HepG2 (cell line): ENCODE data around the gene SLC4A5. TPM values are rescaled to one million over a fixed set of nuclear protein-coding genes. Genes with fewer than 3 reads are reported as not detected.

Experiments used
- ATAC-seq: fragments of 200-7000 bp; cut with Tn5 transposase; 3 replicates; pipeline ENCODE4 v1.9.1; 2020; ENCODE audit warnings: mild to moderate bottlenecking, moderate library complexity
- BruUV-seq: library from RNA; stranded (reverse); fragments of 400-500 nt; replicated peaks from 2 replicates; lab custom pipeline; 2021; lab: Mats Ljungman, UMichigan
- CTCF ChIA-PET: fragments of 300-600 bp; formaldehyde crosslinking; extraction: SDS; loops from one replicate; lab custom pipeline; 2021; ENCODE audit warnings: low total read pairs, inconsistent platforms, low intra/inter-chr PET ratio; lab: Yijun Ruan, JAX
- POLR2A ChIA-PET: fragments of 350-600 bp; sonication (Branson Sonifier 250); formaldehyde crosslinking; loops from one replicate; lab custom pipeline; 2020; ENCODE audit warnings: antibody characterized with exemption, inconsistent platforms; lab: Yijun Ruan, JAX
- DNase-seq: peaks from one replicate; pipeline ENCODE4 v3.0.0-alpha.2; 2015; ENCODE audit warnings: low spot score
- FAIRE-seq: peaks from 3 replicates; lab custom pipeline; 2011; peaks lifted over from hg19 to GRCh38; lab: Jason Lieb, UNC
- H2AFZ ChIP-seq: one replicate; pipeline ENCODE4 v1.6.1; 2011; ENCODE audit warnings: low read length, inconsistent platforms
- H3K27ac ChIP-seq: fragments of 300-600 bp; 3 replicates; pipeline ENCODE4 v1.8.0; 2011; ENCODE audit warnings: mixed run types, mild to moderate bottlenecking, mixed read lengths, low read length, inconsistent platforms; ENCODE audit not compliant: insufficient read depth; ENCODE audit errors: extremely low read length
- H3K27me3 ChIP-seq, 2 experiments: fragments of 200-600 bp in 1 of 2; 2 replicates in 1 of 2; 3 replicates in 1 of 2; pipeline versions ENCODE4 v1.6.0 to v1.8.0; 2011; ENCODE audit warnings: low read length in 2 of 2, mild to moderate bottlenecking in 2 of 2, moderate library complexity in 2 of 2, inconsistent platforms in 1 of 2; ENCODE audit not compliant: insufficient read depth in 2 of 2, control insufficient read depth in 1 of 2
- H3K36me3 ChIP-seq, 2 experiments: fragments of 200-600 bp in 1 of 2; replicated peaks in 1 of 2; 2 replicates in 1 of 2; 3 replicates in 1 of 2; pipeline versions ENCODE4 v1.5.1 to v1.8.0; 2011; ENCODE audit warnings: low read length in 2 of 2, inconsistent platforms in 1 of 2; ENCODE audit not compliant: insufficient read depth in 2 of 2, control insufficient read depth in 1 of 2
- H3K4me1 ChIP-seq: 2 replicates; pipeline ENCODE4 v1.5.1; 2012; ENCODE audit warnings: low read length, inconsistent platforms; ENCODE audit not compliant: insufficient read depth
- H3K4me2 ChIP-seq: 2 replicates; pipeline ENCODE4 v1.6.0; 2011; ENCODE audit warnings: low read depth, low read length, inconsistent platforms
- H3K4me3 ChIP-seq, 3 experiments: fragments of 200-600 bp in 1 of 3; sonication (generic), shearing (Covaris generic) in 1 of 3; replicated peaks in 1 of 3; 2 replicates each; pipeline ENCODE4 v1.5.1; 2011 to 2016; ENCODE audit warnings: low read length in 3 of 3, inconsistent platforms in 2 of 3, low read depth in 2 of 3, mild to moderate bottlenecking in 2 of 3, control low read depth in 1 of 3, mixed read lengths in 1 of 3; ENCODE audit not compliant: insufficient read depth in 1 of 3
- H3K79me2 ChIP-seq: one replicate; pipeline ENCODE4 v1.6.1; 2011; ENCODE audit warnings: low read length, inconsistent platforms; ENCODE audit not compliant: insufficient read depth
- H3K9ac ChIP-seq: 2 replicates; pipeline ENCODE4 v1.6.0; 2011; ENCODE audit warnings: mild to moderate bottlenecking, low read depth, low read length, inconsistent platforms; ENCODE audit not compliant: insufficient read depth
- H3K9me3 ChIP-seq: 2 replicates; pipeline ENCODE4 v1.5.1; 2012; ENCODE audit warnings: mild to moderate bottlenecking, low read length
- H4K20me1 ChIP-seq: 2 replicates; pipeline ENCODE4 v1.6.0; 2011; ENCODE audit warnings: inconsistent platforms, mild to moderate bottlenecking, low read length, moderate library complexity; ENCODE audit not compliant: insufficient read depth
- CEBPG ChIP-seq: IDR thresholded peaks from 2 replicates; pipeline ENCODE4 v1.6.1; 2016
- ISX ChIP-seq: sonication (generic); formaldehyde crosslinking; conservative IDR thresholded peaks from 2 replicates; pipeline ENCODE4 v1.5.0; 2020; ENCODE audit warnings: missing genetic modification reagents
- KLF11 ChIP-seq: IDR thresholded peaks from 2 replicates; pipeline ENCODE4 v1.6.1; 2016; ENCODE audit warnings: missing compliant biosample characterization
- MAFK ChIP-seq, 2 experiments: IDR thresholded peaks in 1 of 2; conservative IDR thresholded peaks in 1 of 2; 2 replicates each; pipeline ENCODE4 v1.6.1; 2011; ENCODE audit warnings: improper control_type of control experiment in 2 of 2, low read length in 2 of 2
- MXD3 ChIP-seq: IDR thresholded peaks from 2 replicates; pipeline ENCODE4 v1.6.1; 2016; ENCODE audit warnings: mild to moderate bottlenecking, missing biosample characterization, missing genetic modification reagents
- NAIF1 ChIP-seq: sonication (generic); formaldehyde crosslinking; IDR thresholded peaks from 2 replicates; pipeline ENCODE4 v1.5.0; 2020; ENCODE audit warnings: mild to moderate bottlenecking, missing genetic modification reagents, borderline replicate concordance
- RXRA ChIP-seq: sonication (generic); formaldehyde crosslinking; IDR thresholded peaks from 2 replicates; pipeline ENCODE4 v1.5.1; 2020; ENCODE audit warnings: missing genetic modification reagents
- SIX4 ChIP-seq: sonication (generic); formaldehyde crosslinking; IDR thresholded peaks from 2 replicates; pipeline ENCODE4 v1.4.0; 2020; ENCODE audit warnings: missing genetic modification reagents
- TEAD3 ChIP-seq: optimal IDR thresholded peaks from 2 replicates; pipeline ENCODE3; 2016; ENCODE audit warnings: borderline replicate concordance
- ZBTB1 ChIP-seq: sonication (generic); formaldehyde crosslinking; IDR thresholded peaks from 2 replicates; pipeline ENCODE4 v1.4.0; 2020; ENCODE audit warnings: missing genetic modification reagents, borderline replicate concordance
- ZMYM3 ChIP-seq: sonication (generic); formaldehyde crosslinking; IDR thresholded peaks from 2 replicates; pipeline ENCODE4 v1.5.1; 2020; ENCODE audit warnings: mild to moderate bottlenecking, missing genetic modification reagents
- ZNF556 ChIP-seq: sonication (generic); formaldehyde crosslinking; IDR thresholded peaks from 2 replicates; pipeline ENCODE4 v1.4.0; 2020; ENCODE audit warnings: mild to moderate bottlenecking, missing genetic modification reagents, borderline replicate concordance
- ZNF687 ChIP-seq: sonication (generic); formaldehyde crosslinking; IDR thresholded peaks from 2 replicates; pipeline ENCODE4 v1.5.1; 2020; ENCODE audit warnings: mild to moderate bottlenecking, missing genetic modification reagents, moderate library complexity
- ZNF768 ChIP-seq: sonication (generic); formaldehyde crosslinking; IDR thresholded peaks from 2 replicates; pipeline ENCODE4 v1.4.0; 2020; ENCODE audit warnings: missing genetic modification reagents
- WGBS: methylation state at CpG from one replicate; pipeline ENCODE4 v1.1.6; 2017; ENCODE audit warnings: low lambda C conversion rate; 5-methylcytosine and 5-hydroxymethylcytosine counted together
- in situ Hi-C: cut with HindIII; loops from 2 replicates; pipeline ENCODE4 v1.10.0; 2017; ENCODE audit warnings: low pct_unique_long_range_greater_than_20kb; ENCODE audit not compliant: extremely low pct_ligation_motif_present
- intact Hi-C: fragments of 100-400 bp; cut with micrococcal nuclease; formaldehyde crosslinking; loops from one replicate; pipeline ENCODE4 v1.10.0; 2022; ENCODE audit not compliant: unreplicated experiment
- polyA plus RNA-seq, 8 experiments: library from polyadenylated mRNA; depleted of rRNA in 3 of 8; stranded (reverse) in 7 of 8; unstranded in 1 of 8; fragments of >200 nt; fragmentation: Illumina TruSeq in 4 of 8; extraction: Trizol in 4 of 8; gene quantifications; 2 replicates each; pipeline versions ENCODE4 v1.2.1 to v1.2.3, GENCODE V29; 2011 to 2016; ENCODE audit warnings: low read depth in 4 of 8, missing spikeins in 1 of 8, mixed read lengths in 1 of 8; ENCODE audit not compliant: insufficient read depth in 1 of 8
- total RNA-seq, 5 experiments: library from RNA; depleted of rRNA; stranded (reverse); fragments of >200 nt; fragmentation: Illumina TruSeq; extraction: Trizol; gene quantifications; 2 replicates each; pipeline ENCODE4 v1.2.3, GENCODE V29; 2016; ENCODE audit warnings: low read depth in 1 of 5

SLC4A5 gene
- total and polyA plus RNA-seq, 2 of the 13 experiments (the other 11 are each of a cell fraction or from before 2014, with no cell fraction given): 0.50 TPM; not detected in 1

- CTCF ChIA-PET: no interaction called here
- DNase-seq: no peak
- in situ Hi-C loops (no loop called here), intact Hi-C loops (no loop called here)
- no peaks in the 10 kb centered on the region for H3K27me3 ChIP-seq
- H3K4me2 ChIP-seq: peak overlapping the region; percentile 71
- H3K9ac ChIP-seq: no peak overlapping the region
- H3K36me3 ChIP-seq: no peaks in the 10 kb centered on the region
- H3K4me1 ChIP-seq: peaks cover 32% of the 10 kb centered on the region
- no peak overlapping the region for H2AFZ ChIP-seq
- BruUV-seq: no TSS peak
- FAIRE-seq: no peak
- H3K4me3 ChIP-seq: no peak overlapping the region
- WGBS: 72% methylated on average over 3 of the region's 3 CpGs
- H3K9me3 ChIP-seq: no peaks in the 10 kb centered on the region
- POLR2A ChIA-PET: interaction anchor here (1.4 to 1.8 kb wide), 2 partner anchors 10 kb away, joined by 11 to 20 read pairs; partner anchors contain the start of genes MOB1A and MTHFD2
- H3K79me2 ChIP-seq: no peaks in the 10 kb centered on the region
- ATAC-seq: no peak
- H4K20me1 ChIP-seq: no peaks in the 10 kb centered on the region
- 0 out of 4 replicates have a peak, but pooled peaks of 1 of the 2 experiments have one; percentile 9 for TF ChIP-seq MAFK (conservative IDR thresholded peaks at IDR 0.05 in 1 of 2, IDR thresholded peaks at IDR 0.05 in 1 of 2; ENCODE audit: low read length in 2 of 2)
- no peak for TF ChIP-seq NAIF1 (CRISPR knock-in tag)
- H3K27ac ChIP-seq: no peak overlapping the region
These were observed 154.5 kb downstream of the SLC4A5 start for GRCh38 chr2:74188696-74189095.

GRCh38 chr2:74188018-74188601 is 155.1 kb downstream of the SLC4A5 start:
- Histone ChIP-seq H3K79me2 (no peaks in the 10 kb centered on the region), H2AFZ (peak overlapping the region; percentile 37), H3K27ac (no peak overlapping the region), H4K20me1 (no peaks in the 10 kb centered on the region), H3K4me1 (peaks cover 29% of the 10 kb centered on the region), H3K36me3 (no peaks in the 10 kb centered on the region), H3K9me3 (no peaks in the 10 kb centered on the region), H3K4me2 (peak overlapping the region; percentile 71), H3K27me3 (no peaks in the 10 kb centered on the region), H3K9ac (peak overlapping the region; percentile 7; the same call in 1 of the 2 replicates), H3K4me3 (peak overlapping the region in 1 of 3 experiments; percentile 45; a peak in 2 of 6 replicates)
- in situ Hi-C loops (no loop called here), intact Hi-C loops (no loop called here)
- 16% methylated on average over 6 of the region's 6 CpGs for WGBS
- POLR2A ChIA-PET: interaction anchor here (1.4 to 1.8 kb wide), 2 partner anchors 9 to 10 kb away, joined by 11 to 20 read pairs; partner anchors contain the start of genes MOB1A and MTHFD2
- peak; percentile 72 for ATAC-seq
- peak; percentile 33 for DNase-seq
- no TSS peak for BruUV-seq
- CTCF ChIA-PET: no interaction called here
- no peak for FAIRE-seq
- TF ChIP-seq ZBTB1 (CRISPR knock-in tag): no peak
- no peak for TF ChIP-seq ZNF556 (CRISPR knock-in tag)
- no peak for TF ChIP-seq ISX (CRISPR knock-in tag)
- TF ChIP-seq SIX4 (CRISPR knock-in tag): no peak
- TF ChIP-seq ZMYM3 (CRISPR knock-in tag): 0 out of 2 replicates have a peak, but pooled peaks have one; percentile 21
- no peak for TF ChIP-seq KLF11 (CRISPR knock-in tag)
- 0 out of 2 replicates have a peak, but pooled peaks have one; percentile 19 for TF ChIP-seq CEBPG (CRISPR knock-in tag)
- TF ChIP-seq RXRA (CRISPR knock-in tag): peak; percentile 38; the same call in 1 of the 2 replicates
- no peak for TF ChIP-seq MXD3 (CRISPR knock-in tag)
- peak; percentile 66 for TF ChIP-seq TEAD3 (CRISPR knock-in tag)
- TF ChIP-seq ZNF768 (CRISPR knock-in tag): peak; percentile 70; the same call in 1 of the 2 replicates
- TF ChIP-seq ZNF687: peak; percentile 51
